Gastrocnemius medialis (tissue), 4 donors: Measurements from ENCODE around the gene ALDOA. TPM values are rescaled to one million over a fixed set of nuclear protein-coding genes. Genes with fewer than 3 reads are reported as not detected.
A peak's percentile ranks its signal among the peaks of the same experiment; 100 is the strongest.

Source experiments
- ATAC-seq, 2 donors: fragments of 150-250 bp; one replicate each; pipeline ENCODE4 v1.9.1; 2016
- DNase-seq, 2 donors: peaks; one replicate each; pipeline ENCODE4 v3.0.0-alpha.2; 2019
- H3K27ac ChIP-seq, 4 donors: fragments of 200-600 bp; sonication (generic); 1 replicate in 1 of 4; 2 replicates in 3 of 4; pipeline ENCODE4 v1.5.1; 2016 to 2018; ENCODE audit warnings: mild to moderate bottlenecking in 2 of 4, moderate library complexity in 1 of 4
- H3K27me3 ChIP-seq, 3 donors: fragments of 200-600 bp; sonication (generic) in 2 of 3; 1 replicate in 1 of 3; 2 replicates in 2 of 3; pipeline versions ENCODE4 v1.5.1 to v1.6.0; 2016 to 2019; ENCODE audit warnings: mild to moderate bottlenecking in 1 of 3, moderate library complexity in 1 of 3
- H3K36me3 ChIP-seq, 2 donors: fragments of 200-600 bp; sonication (generic) in 1 of 2; one replicate each; pipeline ENCODE4 v1.5.1; 2017 to 2018
- H3K4me1 ChIP-seq, 2 donors: fragments of 200-600 bp; sonication (generic) in 1 of 2; one replicate each; pipeline ENCODE4 v1.5.1; 2016 to 2017; ENCODE audit warnings: mild to moderate bottlenecking in 2 of 2
- H3K4me3 ChIP-seq, 4 donors: fragments of 200-600 bp; sonication (generic) in 3 of 4; 1 replicate in 1 of 4; 2 replicates in 3 of 4; pipeline ENCODE4 v1.5.1; 2016 to 2019; ENCODE audit warnings: mild to moderate bottlenecking in 2 of 4
- H3K9me3 ChIP-seq, 3 donors: fragments of 200-600 bp; sonication (generic) in 2 of 3; 1 replicate in 1 of 3; 2 replicates in 2 of 3; pipeline ENCODE4 v1.5.1; 2016 to 2019
- POLR2A ChIP-seq, 2 donors: fragments of 450-650 bp; IDR thresholded peaks; one replicate each; pipeline ENCODE4 v1.6.1; 2017; ENCODE audit warnings: antibody characterized with exemption in 2 of 2, mild to moderate bottlenecking in 2 of 2, moderate library complexity in 2 of 2
- in situ Hi-C, 4 donors: fragments of 200-750 bp; cut with MboI; loops; one replicate each; pipeline versions ENCODE4 v1.15.0 to v1.8.0; 2017; ENCODE audit warnings: low sequenced_read_pairs in 4 of 4
- intact Hi-C: fragments of 100-400 bp; cut with DNase I; formaldehyde crosslinking; loops from one replicate; pipeline ENCODE4 v1.15.1; 2023; ENCODE audit warnings: low total_unique reads
- total RNA-seq, 4 donors: library from RNA; depleted of rRNA; stranded (reverse); fragments of >200 nt; gene quantifications; one replicate each; pipeline versions ENCODE4 v1.1.0 to v1.2.3, GENCODE V29; 2016
- TF ChIP-seq, protein P1 (sequence below), 5 experiments: fragments of 450-650 bp in 3 of 5; fragments of 200-600 bp in 2 of 5; sonication (generic) in 2 of 5; IDR thresholded peaks in 4 of 5; conservative IDR thresholded peaks in 1 of 5; 1 replicate in 4 of 5; 2 replicates in 1 of 5; pipeline ENCODE4 v1.5.1; 2016 to 2019; ENCODE audit warnings: antibody characterized with exemption in 5 of 5, mild to moderate bottlenecking in 3 of 5, moderate library complexity in 3 of 5

ALDOA gene
- total RNA-seq, 4 donors from 2014 or later, result 6,096 to 10,805 (median 7,093) TPM

DNA sequence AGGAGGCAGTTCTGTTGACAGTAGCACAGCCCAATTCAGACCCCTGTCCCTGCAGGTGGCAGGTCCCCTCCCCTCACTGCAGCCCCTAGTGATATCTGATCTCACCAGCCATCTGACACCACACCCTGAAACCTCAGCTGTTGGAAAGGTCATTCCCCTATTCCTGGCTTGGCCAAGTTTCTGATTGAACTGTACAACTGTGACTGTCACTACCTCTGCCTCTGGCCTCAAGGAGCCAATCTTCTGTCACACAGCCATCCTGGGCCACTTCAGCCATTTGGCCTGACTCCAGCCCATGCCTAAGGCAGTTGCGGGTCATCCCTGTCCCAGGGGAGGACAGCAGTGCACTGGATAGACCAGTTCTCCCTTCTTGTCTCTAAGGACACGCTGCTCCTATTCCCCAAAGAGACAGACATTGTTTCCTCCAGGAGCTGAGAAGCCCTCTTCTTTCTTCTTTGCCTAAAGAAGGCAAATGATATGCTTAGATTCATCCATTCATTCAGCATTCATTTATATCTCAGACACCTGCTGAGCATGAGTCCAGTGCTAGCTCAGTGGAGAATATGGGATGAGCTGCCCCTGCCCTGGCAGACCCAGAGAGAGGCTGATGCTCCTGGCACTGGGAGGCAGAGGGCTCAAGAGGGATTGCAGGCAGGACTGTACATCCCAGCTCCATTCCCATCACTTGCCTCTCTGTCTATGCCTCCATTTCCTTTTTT, 4.6 kb upstream of the ALDOA start:
- intact Hi-C loops (loop anchor here (1.0 to 10.0 kb wide), 3 partner anchors 64 to 354 kb away; partner anchors contain the start of genes HIRIP3 and INO80E), in situ Hi-C loops (loop anchor here in 2 of 4 donors (25.0 kb wide), 2 partner anchors 301 to 351 kb away; partner anchors contain the start of genes CD2BP2 (in 1 of the 2), MYL11 (in 1 of the 2), TBC1D10B (in 1 of the 2) and ZNF771 (in 1 of the 2))
- no peaks in the 10 kb centered on the region for H3K27me3 ChIP-seq
- TF ChIP-seq POLR2A (IDR thresholded peaks at IDR 0.05), result no peak
- TF ChIP-seq, protein P1, sequence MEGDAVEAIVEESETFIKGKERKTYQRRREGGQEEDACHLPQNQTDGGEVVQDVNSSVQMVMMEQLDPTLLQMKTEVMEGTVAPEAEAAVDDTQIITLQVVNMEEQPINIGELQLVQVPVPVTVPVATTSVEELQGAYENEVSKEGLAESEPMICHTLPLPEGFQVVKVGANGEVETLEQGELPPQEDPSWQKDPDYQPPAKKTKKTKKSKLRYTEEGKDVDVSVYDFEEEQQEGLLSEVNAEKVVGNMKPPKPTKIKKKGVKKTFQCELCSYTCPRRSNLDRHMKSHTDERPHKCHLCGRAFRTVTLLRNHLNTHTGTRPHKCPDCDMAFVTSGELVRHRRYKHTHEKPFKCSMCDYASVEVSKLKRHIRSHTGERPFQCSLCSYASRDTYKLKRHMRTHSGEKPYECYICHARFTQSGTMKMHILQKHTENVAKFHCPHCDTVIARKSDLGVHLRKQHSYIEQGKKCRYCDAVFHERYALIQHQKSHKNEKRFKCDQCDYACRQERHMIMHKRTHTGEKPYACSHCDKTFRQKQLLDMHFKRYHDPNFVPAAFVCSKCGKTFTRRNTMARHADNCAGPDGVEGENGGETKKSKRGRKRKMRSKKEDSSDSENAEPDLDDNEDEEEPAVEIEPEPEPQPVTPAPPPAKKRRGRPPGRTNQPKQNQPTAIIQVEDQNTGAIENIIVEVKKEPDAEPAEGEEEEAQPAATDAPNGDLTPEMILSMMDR (IDR thresholded peaks at IDR 0.05 in 4 of 5, conservative IDR thresholded peaks at IDR 0.05 in 1 of 5), result no peak
- H3K36me3 ChIP-seq, result no peaks in the 10 kb centered on the region
- H3K27ac ChIP-seq, result peak overlapping the region; percentile 97 to 100 (median 100)
- DNase-seq (peak; percentile 67 to 85), ATAC-seq (peak; percentile 24 to 32)
- H3K9me3 ChIP-seq, result no peaks in the 10 kb centered on the region
- H3K4me3 ChIP-seq, result no peak overlapping the region
- peaks cover 40 to 41% of the 10 kb centered on the region in 2 donors for H3K4me1 ChIP-seq

- intact Hi-C loops (loop anchor here (5.0 to 10.0 kb wide), 2 partner anchors 66 to 351 kb away; partner anchors contain the start of genes HIRIP3 and INO80E), in situ Hi-C loops (loop anchor here in 2 of 4 donors (25.0 kb wide), 2 partner anchors 299 to 349 kb away; partner anchors contain the start of genes CD2BP2 (in 1 of the 2), MYL11 (in 1 of the 2), TBC1D10B (in 1 of the 2) and ZNF771 (in 1 of the 2))
- TF ChIP-seq, protein P1 (IDR thresholded peaks at IDR 0.05 in 4 of 5, conservative IDR thresholded peaks at IDR 0.05 in 1 of 5), result no peak
- no peak for TF ChIP-seq POLR2A (IDR thresholded peaks at IDR 0.05)
- Histone ChIP-seq H3K9me3 (no peaks in the 10 kb centered on the region), H3K4me1 (peaks cover 57 to 61% of the 10 kb centered on the region in 2 donors), H3K36me3 (peaks cover 0 to 19% of the 10 kb centered on the region in 2 donors), H3K27me3 (no peaks in the 10 kb centered on the region), H3K4me3 (peak overlapping the region; percentile 75 to 91 (median 82)), H3K27ac (peak overlapping the region; percentile 97 to 100 (median 100))
- DNase-seq, result no peak
- peak in 1 of 2 donors; percentile 0 for ATAC-seq
These were observed 2.2 kb upstream of the ALDOA start for GRCh38 chr16:30063278-30063892.

DNA sequence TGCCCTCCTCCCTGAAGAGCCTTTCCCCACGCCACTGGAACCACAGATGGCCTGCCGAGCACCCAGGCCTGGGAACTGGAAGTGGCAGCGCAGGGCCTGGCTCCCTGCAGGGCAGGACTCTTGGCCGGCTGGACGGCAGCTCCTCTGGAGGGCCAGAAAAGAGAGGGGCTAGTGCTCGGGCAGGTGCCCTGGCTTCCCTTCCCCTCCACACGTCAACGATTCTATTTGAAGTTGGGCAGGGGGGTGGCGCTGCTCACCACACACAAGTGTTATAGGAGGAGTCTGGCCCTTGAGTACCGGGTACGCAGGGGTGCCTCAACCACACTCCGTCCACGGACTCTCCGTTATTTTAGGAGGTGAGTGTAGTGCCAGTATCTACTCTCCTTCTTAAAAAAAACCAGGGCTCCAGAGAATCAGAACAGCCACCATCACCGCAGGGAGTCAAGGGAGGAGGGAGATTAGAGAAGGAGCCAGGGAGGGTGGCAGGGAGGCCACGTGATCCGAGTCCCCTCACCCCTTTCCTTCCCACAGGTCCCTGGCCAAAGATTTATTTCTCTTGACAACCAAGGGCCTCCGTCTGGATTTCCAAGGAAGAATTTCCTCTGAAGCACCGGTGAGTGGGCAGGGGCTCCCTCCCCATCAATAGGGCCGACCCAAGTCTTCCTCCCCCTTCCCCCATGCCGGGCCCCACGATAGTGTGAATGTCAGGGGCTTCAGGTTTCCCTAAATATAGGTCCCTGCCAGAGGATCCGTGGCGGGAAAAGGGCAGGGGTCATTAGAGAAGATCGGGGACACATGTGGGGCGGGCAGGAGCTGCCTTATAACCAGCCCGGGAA, 1.4 kb upstream of the ALDOA start:
- Histone ChIP-seq H3K27ac (peak overlapping the region; percentile 97 to 100 (median 100)), H3K9me3 (no peaks in the 10 kb centered on the region), H3K36me3 (peaks cover 0 to 26% of the 10 kb centered on the region in 2 donors), H3K4me1 (peaks cover 64 to 68% of the 10 kb centered on the region in 2 donors), H3K4me3 (peak overlapping the region; percentile 75 to 91 (median 82)), H3K27me3 (no peaks in the 10 kb centered on the region)
- intact Hi-C loops (loop anchor here (1.0 to 10.0 kb wide), 5 partner anchors 28 to 1525 kb away; partner anchors contain the start of genes HIRIP3, INO80E and NUPR1), in situ Hi-C loops (loop anchor here in 2 of 4 donors (25.0 kb wide), 2 partner anchors 298 to 348 kb away; partner anchors contain the start of genes CD2BP2 (in 1 of the 2), MYL11 (in 1 of the 2), TBC1D10B (in 1 of the 2) and ZNF771 (in 1 of the 2))
- TF ChIP-seq POLR2A (IDR thresholded peaks at IDR 0.05), result peak; percentile 77 to 79
- TF ChIP-seq, protein P1 (IDR thresholded peaks at IDR 0.05 in 4 of 5, conservative IDR thresholded peaks at IDR 0.05 in 1 of 5), result peak in 4 of 5 experiments; percentile 52 to 66 (median 56)
- ATAC-seq (peak; percentile 50 to 53), DNase-seq (peak; percentile 85 to 93)

- no peak for TF ChIP-seq POLR2A (IDR thresholded peaks at IDR 0.05)
- TF ChIP-seq, protein P1 (IDR thresholded peaks at IDR 0.05 in 4 of 5, conservative IDR thresholded peaks at IDR 0.05 in 1 of 5), result no peak
- no peak for DNase-seq
- H3K27me3 ChIP-seq, result no peaks in the 10 kb centered on the region
- intact Hi-C loops, result loop anchor here (1.0 to 10.0 kb wide), 7 partner anchors 28 to 1526 kb away; partner anchors contain the start of genes HIRIP3, INO80E, MAPK3 and NUPR1
- H3K4me1 ChIP-seq, result peaks cover 70 to 74% of the 10 kb centered on the region in 2 donors
- peak overlapping the region; percentile 97 to 100 (median 100) for H3K27ac ChIP-seq
- no peak for ATAC-seq
- peak overlapping the region; percentile 75 to 91 (median 82) for H3K4me3 ChIP-seq
- peaks cover 0 to 32% of the 10 kb centered on the region in 2 donors for H3K36me3 ChIP-seq
- in situ Hi-C loops, result loop anchor here in 2 of 4 donors (25.0 kb wide), 2 partner anchors 298 to 348 kb away; partner anchors contain the start of genes CD2BP2 (in 1 of the 2), MYL11 (in 1 of the 2), TBC1D10B (in 1 of the 2) and ZNF771 (in 1 of the 2)
- H3K9me3 ChIP-seq, result no peaks in the 10 kb centered on the region
These were observed 845 bp upstream of the ALDOA start for GRCh38 chr16:30064729-30065101.
